MV-4-11 (cell line): Measurements from ENCODE around the gene DACH1.

Experiments used
- DNase-seq: peaks from one replicate; lab custom pipeline; 2025; lab: John Stamatoyannopoulos, UW

DACH1 gene

GRCh38 chr13:71624653-71625600 is 242.1 kb downstream of the DACH1 start:
- no peak for DNase-seq

GRCh38 chr13:71621174-71622124 is 245.6 kb downstream of the DACH1 start:
- no peak for DNase-seq

- DNase-seq: no peak
Measured at GRCh38 chr13:71619096-71619495, 247.9 kb downstream of the DACH1 start.

GRCh38 chr13:71618159-71618558 is 248.8 kb downstream of the DACH1 start:
- DNase-seq: no peak

GRCh38 chr13:71617265-71617664 is 249.7 kb downstream of the DACH1 start:
- no peak for DNase-seq

GRCh38 chr13:71613066-71613745 is 253.8 kb downstream of the DACH1 start:
- peak; percentile 76 for DNase-seq

- DNase-seq: peak; percentile 53
Measured at GRCh38 chr13:71611292-71611691, 255.7 kb downstream of the DACH1 start.

- peak; percentile 80 for DNase-seq
Measured at GRCh38 chr13:71610876-71611275, 256.1 kb downstream of the DACH1 start.

GRCh38 chr13:71609271-71609670 is 257.7 kb downstream of the DACH1 start:
- DNase-seq: no peak

GRCh38 chr13:71607575-71607974 is 259.4 kb downstream of the DACH1 start:
- no peak for DNase-seq

- no peak for DNase-seq
Measured at GRCh38 chr13:71606818-71607217, 260.2 kb downstream of the DACH1 start.

- no peak for DNase-seq
Measured at GRCh38 chr13:71605744-71606143, 261.3 kb downstream of the DACH1 start.

GRCh38 chr13:71603255-71603654 is 263.7 kb downstream of the DACH1 start:
- DNase-seq: no peak

- no peak for DNase-seq
Measured at GRCh38 chr13:71602344-71602743, 264.7 kb downstream of the DACH1 start.

- DNase-seq: no peak
Measured at GRCh38 chr13:71597150-71597549, 269.9 kb downstream of the DACH1 start.

- no peak for DNase-seq
Measured at GRCh38 chr13:71596116-71596515, 270.9 kb downstream of the DACH1 start.

- no peak for DNase-seq
Measured at GRCh38 chr13:71593566-71593965, 273.4 kb downstream of the DACH1 start.

GRCh38 chr13:71591374-71591773 is 275.6 kb downstream of the DACH1 start:
- no peak for DNase-seq

- DNase-seq: no peak
Measured at GRCh38 chr13:71590654-71591148, 276.3 kb downstream of the DACH1 start.

- no peak for DNase-seq
Measured at GRCh38 chr13:71589032-71589431, 278.0 kb downstream of the DACH1 start.

- DNase-seq: no peak
Measured at GRCh38 chr13:71587817-71588216, 279.2 kb downstream of the DACH1 start.

GRCh38 chr13:71587193-71587592 is 279.8 kb downstream of the DACH1 start:
- DNase-seq: no peak
